Liver (tissue), 9 donors: Measurements from ENCODE around the gene ABHD17A. TPM values are rescaled to one million over a fixed set of nuclear protein-coding genes. Genes with fewer than 3 reads are reported as not detected.

Source experiments
- DNase-seq: peaks from one replicate; pipeline ENCODE4 v3.0.0-alpha.2; 2017; ENCODE audit warnings: low spot score
- H3K27ac ChIP-seq, 2 donors: one replicate each; pipeline ENCODE4 v1.7.0; 2013; ENCODE audit warnings: inconsistent platforms in 2 of 2, low read length in 2 of 2, control low read depth in 1 of 2, low read depth in 1 of 2, mild to moderate bottlenecking in 1 of 2
- H3K27me3 ChIP-seq, 4 donors: one replicate each; pipeline versions ENCODE4 v1.6.1 to v1.7.0; 2013; ENCODE audit warnings: low read length in 3 of 4, inconsistent platforms in 1 of 4, mild to moderate bottlenecking in 1 of 4, moderate library complexity in 1 of 4; ENCODE audit not compliant: control insufficient read depth in 4 of 4, insufficient read depth in 4 of 4
- H3K36me3 ChIP-seq, 4 donors: one replicate each; pipeline versions ENCODE4 v1.6.1 to v1.7.0; 2013; ENCODE audit warnings: low read length in 3 of 4, mild to moderate bottlenecking in 3 of 4, low read depth in 1 of 4, moderate library complexity in 1 of 4; ENCODE audit not compliant: control insufficient read depth in 4 of 4, insufficient read depth in 3 of 4
- H3K4me1 ChIP-seq, 4 donors: one replicate each; pipeline versions ENCODE4 v1.6.1 to v1.7.0; 2013; ENCODE audit warnings: low read length in 3 of 4, mild to moderate bottlenecking in 3 of 4, moderate library complexity in 1 of 4; ENCODE audit not compliant: control insufficient read depth in 4 of 4, insufficient read depth in 4 of 4
- H3K4me3 ChIP-seq, 3 donors: one replicate each; pipeline versions ENCODE4 v1.6.1 to v1.7.0; 2013; ENCODE audit warnings: low read length in 3 of 3, control low read depth in 1 of 3, low read depth in 1 of 3, mild to moderate bottlenecking in 1 of 3
- H3K9ac ChIP-seq, 2 donors: one replicate each; pipeline ENCODE4 v1.7.0; 2013; ENCODE audit warnings: low read length in 2 of 2, mild to moderate bottlenecking in 2 of 2, moderate library complexity in 2 of 2, control low read depth in 1 of 2, low read depth in 1 of 2
- H3K9me3 ChIP-seq, 4 donors: one replicate each; pipeline versions ENCODE4 v1.6.1 to v1.7.0; 2013; ENCODE audit warnings: low read length in 3 of 4; ENCODE audit not compliant: control insufficient read depth in 4 of 4
- ATF3 ChIP-seq: IDR thresholded peaks from 2 replicates; pipeline ENCODE4 v1.6.1; 2016; ENCODE audit warnings: antibody characterized with exemption
- CTCF ChIP-seq: fragments of 150-350 bp; IDR thresholded peaks from 2 replicates; pipeline ENCODE4 v1.5.1; 2017; ENCODE audit warnings: improper control_type of control experiment, low read depth, low read length; ENCODE audit not compliant: missing input control
- EGR1 ChIP-seq, 2 donors: IDR thresholded peaks; 2 replicates each; pipeline ENCODE4 v1.6.1; 2016 to 2018; ENCODE audit warnings: antibody characterized with exemption in 2 of 2, low read depth in 2 of 2
- FOXA1 ChIP-seq: IDR thresholded peaks from 2 replicates; pipeline ENCODE4 v1.6.1; 2016; ENCODE audit warnings: antibody characterized with exemption
- FOXA2 ChIP-seq: IDR thresholded peaks from 2 replicates; pipeline ENCODE4 v1.6.1; 2016; ENCODE audit warnings: antibody characterized with exemption
- GABPA ChIP-seq, 2 donors: IDR thresholded peaks in 1 of 2; conservative IDR thresholded peaks in 1 of 2; 2 replicates each; pipeline ENCODE4 v1.6.1; 2016; ENCODE audit warnings: antibody characterized with exemption in 2 of 2, mild to moderate bottlenecking in 1 of 2, moderate library complexity in 1 of 2
- HNF4A ChIP-seq, 2 donors: conservative IDR thresholded peaks; 2 replicates each; pipeline ENCODE4 v1.6.1; 2016; ENCODE audit warnings: antibody characterized with exemption in 2 of 2, mild to moderate bottlenecking in 2 of 2
- HNF4G ChIP-seq: IDR thresholded peaks from 2 replicates; pipeline ENCODE4 v1.6.1; 2016; ENCODE audit warnings: antibody characterized with exemption
- JUND ChIP-seq, 2 donors: IDR thresholded peaks; 2 replicates each; pipeline ENCODE4 v1.6.1; 2016; ENCODE audit warnings: antibody characterized with exemption in 2 of 2
- MAX ChIP-seq: IDR thresholded peaks from 2 replicates; pipeline ENCODE4 v1.6.1; 2016; ENCODE audit warnings: antibody characterized with exemption
- NR2F2 ChIP-seq: IDR thresholded peaks from 2 replicates; pipeline ENCODE4 v1.6.1; 2016; ENCODE audit warnings: antibody characterized with exemption
- RAD21 ChIP-seq, 2 donors: IDR thresholded peaks; 2 replicates each; pipeline ENCODE4 v1.6.1; 2016; ENCODE audit warnings: antibody characterized with exemption in 2 of 2, mild to moderate bottlenecking in 2 of 2
- REST ChIP-seq: IDR thresholded peaks from 2 replicates; pipeline ENCODE4 v1.6.1; 2016; ENCODE audit warnings: antibody characterized with exemption, mild to moderate bottlenecking
- RXRA ChIP-seq, 2 donors: IDR thresholded peaks; 2 replicates each; pipeline ENCODE4 v1.6.1; 2017 to 2018; ENCODE audit warnings: antibody characterized with exemption in 2 of 2, mild to moderate bottlenecking in 1 of 2
- SP1 ChIP-seq: IDR thresholded peaks from 2 replicates; pipeline ENCODE4 v1.6.1; 2018; ENCODE audit warnings: antibody characterized with exemption, mild to moderate bottlenecking
- TAF1 ChIP-seq: conservative IDR thresholded peaks from 2 replicates; pipeline ENCODE4 v1.6.1; 2016; ENCODE audit warnings: antibody characterized with exemption, mild to moderate bottlenecking
- YY1 ChIP-seq: IDR thresholded peaks from 2 replicates; pipeline ENCODE4 v1.6.1; 2016; ENCODE audit warnings: antibody characterized with exemption, mild to moderate bottlenecking
- ZBTB33 ChIP-seq: IDR thresholded peaks from 2 replicates; pipeline ENCODE4 v1.6.1; 2016; ENCODE audit warnings: antibody characterized with exemption
- WGBS: extraction: QIAGEN DNeasy Blood & Tissue Kit; methylation state at CpG from one replicate; pipeline ENCODE4 v1.1.7; 2013; 5-methylcytosine and 5-hydroxymethylcytosine counted together
- polyA plus RNA-seq, 2 donors: library from polyadenylated mRNA; stranded (reverse) in 1 of 2; unstranded in 1 of 2; fragments of 200-250 nt in 1 of 2; fragments of >200 nt in 1 of 2; fragmentation: Nextera tagmentation in 1 of 2; extraction: Ambion mirVana in 1 of 2; gene quantifications; one replicate each; pipeline versions ENCODE4 v1.2.1 to v1.2.3, GENCODE V29; 2013 to 2015
- total RNA-seq, 2 donors: library from RNA; depleted of rRNA; stranded (reverse); fragments of >200 nt; gene quantifications; one replicate each; pipeline ENCODE4 v1.2.3, GENCODE V29; 2014
- donor health status: healthy.
- donor health status: healthy.
- donor health status: healthy.
- donor health status: healthy.
- donor health status: healthy.

ABHD17A gene
- total and polyA plus RNA-seq, 4 donors, result 8.1 to 30.2 (median 27.0) TPM

- TF ChIP-seq REST, result no peak
- no peak for TF ChIP-seq NR2F2
Measured at GRCh38 chr19:1836458-1837221, 48.7 kb downstream of the ABHD17A start (continued).

GRCh38 chr19:1833540-1833939 is 51.8 kb downstream of the ABHD17A start:
- no peak overlapping the region for H3K4me3 ChIP-seq
- H3K36me3 ChIP-seq, result peaks cover 0 to 2% (median 0%) of the 10 kb centered on the region in 4 donors
- peak; percentile 74 to 88 for TF ChIP-seq HNF4A (conservative IDR thresholded peaks at IDR 0.05)
- peak; percentile 72 to 85 for TF ChIP-seq RXRA (IDR thresholded peaks at IDR 0.05)
- peak; percentile 94 for TF ChIP-seq YY1
- no peak for TF ChIP-seq MAX
- TF ChIP-seq TAF1, result no peak
- peak in 1 of 2 donors; percentile 76 for TF ChIP-seq GABPA (IDR thresholded peaks at IDR 0.05 in 1 of 2, conservative IDR thresholded peaks at IDR 0.05 in 1 of 2)
- peak; percentile 87 for TF ChIP-seq SP1
- TF ChIP-seq EGR1 (IDR thresholded peaks at IDR 0.05; ENCODE audit: low read depth in 2 of 2), result peak in 1 of 2 donors; percentile 60
- TF ChIP-seq FOXA2, result no peak
- no peak for TF ChIP-seq ATF3
- TF ChIP-seq FOXA1, result peak; percentile 37
- peak; percentile 87 for TF ChIP-seq REST
- peak; percentile 31 to 34 for TF ChIP-seq RAD21 (IDR thresholded peaks at IDR 0.05)
- TF ChIP-seq ZBTB33, result peak; percentile 64
- no peak for TF ChIP-seq CTCF
- peak in 1 of 2 donors; percentile 37 for TF ChIP-seq JUND (IDR thresholded peaks at IDR 0.05)
- TF ChIP-seq HNF4G, result peak; percentile 9
- TF ChIP-seq NR2F2, result no peak
- DNase-seq, result no peak
- 36% methylated on average over 15 of the region's 15 CpGs for WGBS
- no peaks in the 10 kb centered on the region for H3K27me3 ChIP-seq
- H3K4me1 ChIP-seq, result peaks cover 26 to 70% (median 42%) of the 10 kb centered on the region in 4 donors
- peak overlapping the region; percentile 82 to 88 for H3K27ac ChIP-seq
- no peaks in the 10 kb centered on the region for H3K9me3 ChIP-seq
- peak overlapping the region in 1 of 2 donors; percentile 55 for H3K9ac ChIP-seq
